ENCODE data around the gene SYT8. TPM values are rescaled to one million over a fixed set of nuclear protein-coding genes. Genes with fewer than 3 reads are reported as not detected.

Gene SYT8
- total RNA-seq, 2 experiments from 2014 or later, result not detected

DNA sequence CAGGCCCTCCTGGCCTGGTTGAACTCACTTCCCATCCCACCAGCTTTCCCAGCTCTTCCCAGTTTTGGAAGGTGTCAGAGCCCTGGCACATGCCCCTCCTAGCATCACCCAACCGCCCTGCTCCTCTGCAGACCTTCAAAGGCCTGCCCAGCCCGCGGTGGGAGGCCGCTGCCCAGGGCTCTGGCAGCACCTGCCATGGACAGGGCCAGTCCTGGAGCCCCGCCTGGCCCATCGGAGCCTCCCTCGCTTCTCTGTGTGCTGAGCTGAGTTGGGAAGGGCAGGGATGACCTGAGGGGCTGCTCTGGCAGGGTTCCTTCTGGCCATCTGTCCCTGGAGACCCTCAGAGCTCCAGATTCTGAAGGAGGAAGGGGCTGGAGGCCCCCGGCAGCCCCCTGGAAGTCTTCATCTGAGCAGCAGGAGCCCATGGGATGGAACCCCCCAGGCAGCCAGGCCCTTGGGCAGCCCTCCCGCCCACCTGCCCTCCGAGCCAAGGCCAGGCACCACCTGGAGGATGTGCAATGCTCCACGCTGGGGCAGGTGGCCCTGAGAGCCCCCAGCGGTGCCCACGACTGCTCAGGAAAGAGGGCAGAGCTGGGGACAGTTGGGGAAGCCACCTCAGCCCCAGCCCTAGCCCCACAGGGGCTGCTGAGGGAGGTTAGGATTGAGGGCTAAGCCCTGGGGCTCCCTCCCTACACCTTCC lies 21.7 kb downstream of the SYT8 start:
- Mint-ChIP-seq H3K9me3 (ENCODE audit: low read depth) (no peaks in the 10 kb centered on the region), H3K4me3 (no peak overlapping the region), H3K4me1 (peaks cover 42% of the 10 kb centered on the region), H3K27ac (peak overlapping the region; percentile 24), H3K27me3 (no peaks in the 10 kb centered on the region), H3K36me3 (ENCODE audit: low read depth) (peaks cover 7% of the 10 kb centered on the region)
- ChIA-PET POLR2A (interaction anchor here (0.6 to 1.3 kb wide), 3 partner anchors 9 to 461 kb away, joined by 3 read pairs; no protein-coding TSS in a partner anchor), CTCF (interaction anchor here (0.9 to 2.5 kb wide), 2 partner anchors 25 to 26 kb away, joined by 5 to 10 read pairs; no protein-coding TSS in a partner anchor)
- no peak for ATAC-seq
- intact Hi-C loops (cut with DNase I, micrococcal nuclease), result no loop called here
- DNase-seq, result no peak

- Mint-ChIP-seq H3K36me3 (ENCODE audit: low read depth) (peaks cover 7% of the 10 kb centered on the region), H3K9me3 (ENCODE audit: low read depth) (no peaks in the 10 kb centered on the region), H3K27me3 (no peaks in the 10 kb centered on the region), H3K4me1 (peaks cover 36% of the 10 kb centered on the region), H3K27ac (no peak overlapping the region), H3K4me3 (no peak overlapping the region)
- no peak for ATAC-seq
- intact Hi-C loops (cut with DNase I, micrococcal nuclease), result no loop called here
- CTCF ChIA-PET, result interaction anchor here (1.3 kb wide), 1 partner anchor 25 kb away, joined by 7 read pairs; no protein-coding TSS in a partner anchor
- DNase-seq, result no peak
- POLR2A ChIA-PET, result interaction anchor here (0.7 to 1.3 kb wide), 2 partner anchors 19 to 461 kb away, joined by 3 read pairs; no protein-coding TSS in a partner anchor
These were observed 22.3 kb downstream of the SYT8 start for GRCh38 chr11:1857064-1857463.

DNA sequence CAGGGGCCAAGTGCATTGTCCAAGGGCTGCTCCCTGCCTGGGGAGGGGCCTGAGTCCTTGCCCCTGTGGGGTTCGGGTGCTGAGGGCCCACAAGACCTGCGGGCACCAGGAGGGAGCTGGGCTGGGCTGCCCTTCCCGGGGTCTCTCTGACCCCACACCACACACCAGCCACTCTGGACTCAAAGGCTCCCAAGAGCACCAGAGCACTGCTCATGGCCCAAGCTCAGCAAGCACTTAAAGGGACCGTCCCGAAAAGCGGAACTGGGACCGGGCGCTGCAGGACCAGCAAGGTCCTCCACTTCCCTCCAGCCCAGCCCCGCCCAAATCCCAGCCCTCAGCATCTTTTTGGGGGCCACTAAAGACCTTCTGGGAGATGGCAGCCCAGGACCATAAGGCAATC lies 23.4 kb downstream of the SYT8 start:
- DNase-seq (no peak), ATAC-seq (no peak)
- H3K36me3 Mint-ChIP-seq (ENCODE audit: low read depth), result peaks cover 3% of the 10 kb centered on the region
- intact Hi-C loops (cut with DNase I, micrococcal nuclease), result no loop called here
- H3K9me3 Mint-ChIP-seq (ENCODE audit: low read depth), result no peaks in the 10 kb centered on the region
- peaks cover 26% of the 10 kb centered on the region for H3K4me1 Mint-ChIP-seq
- H3K27me3 Mint-ChIP-seq, result no peaks in the 10 kb centered on the region
- ChIA-PET POLR2A (no interaction called here), CTCF (interaction anchor here (0.7 to 1.3 kb wide), 2 partner anchors 24 to 25 kb away, joined by 3 to 7 read pairs; no protein-coding TSS in a partner anchor)
- H3K27ac Mint-ChIP-seq, result no peak overlapping the region
- no peak overlapping the region for H3K4me3 Mint-ChIP-seq

DNA sequence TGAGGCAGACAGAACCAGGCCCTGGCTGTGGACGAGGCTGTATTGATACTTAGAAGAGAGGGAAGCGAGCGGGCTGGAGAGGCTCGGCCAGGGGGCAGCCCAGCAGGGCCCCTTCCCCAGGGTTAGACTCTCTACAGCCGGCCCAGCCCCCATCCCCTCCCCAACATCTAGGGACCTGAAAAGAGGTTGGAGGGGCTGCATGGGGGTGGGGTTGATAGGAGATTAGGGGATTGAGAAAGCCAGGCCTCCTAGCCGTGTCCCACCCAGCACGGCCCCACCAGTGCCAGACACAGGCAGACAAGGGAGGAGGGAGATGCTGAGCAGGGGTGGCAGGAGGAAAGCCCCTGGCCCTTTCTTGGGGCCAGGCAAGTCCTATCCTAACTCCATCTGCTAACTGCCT lies 23.8 kb downstream of the SYT8 start:
- Mint-ChIP-seq H3K4me1 (peaks cover 26% of the 10 kb centered on the region), H3K27ac (no peak overlapping the region), H3K27me3 (no peaks in the 10 kb centered on the region), H3K4me3 (no peak overlapping the region), H3K36me3 (ENCODE audit: low read depth) (peaks cover 3% of the 10 kb centered on the region), H3K9me3 (ENCODE audit: low read depth) (no peaks in the 10 kb centered on the region)
- no peak for DNase-seq
- POLR2A ChIA-PET, result no interaction called here
- no peak for ATAC-seq
- intact Hi-C loops (cut with DNase I, micrococcal nuclease), result no loop called here
- CTCF ChIA-PET, result interaction anchor here (1.3 kb wide), 1 partner anchor 24 kb away, joined by 7 read pairs; no protein-coding TSS in a partner anchor

- ChIA-PET CTCF (no interaction called here), POLR2A (no interaction called here)
- ATAC-seq, result no peak
- Mint-ChIP-seq H3K4me3 (no peak overlapping the region), H3K27me3 (no peaks in the 10 kb centered on the region), H3K36me3 (ENCODE audit: low read depth) (peaks cover under 1% of the 10 kb centered on the region), H3K9me3 (ENCODE audit: low read depth) (no peaks in the 10 kb centered on the region), H3K27ac (no peak overlapping the region), H3K4me1 (peaks cover 27% of the 10 kb centered on the region)
- intact Hi-C loops (cut with DNase I, micrococcal nuclease), result no loop called here
- no peak for DNase-seq
These were observed 24.2 kb downstream of the SYT8 start for GRCh38 chr11:1859004-1859403.

- DNase-seq, result no peak
- Mint-ChIP-seq H3K36me3 (ENCODE audit: low read depth) (no peaks in the 10 kb centered on the region), H3K27ac (no peak overlapping the region), H3K4me3 (no peak overlapping the region), H3K4me1 (peaks cover 24% of the 10 kb centered on the region), H3K9me3 (ENCODE audit: low read depth) (no peaks in the 10 kb centered on the region), H3K27me3 (no peaks in the 10 kb centered on the region)
- ChIA-PET POLR2A (no interaction called here), CTCF (interaction anchor here (0.6 kb wide), 1 partner anchor 58 kb away, joined by 3 read pairs; no protein-coding TSS in a partner anchor)
- intact Hi-C loops (cut with DNase I, micrococcal nuclease), result no loop called here
- no peak for ATAC-seq
These were observed 25.3 kb downstream of the SYT8 start for GRCh38 chr11:1860108-1860507.

DNA sequence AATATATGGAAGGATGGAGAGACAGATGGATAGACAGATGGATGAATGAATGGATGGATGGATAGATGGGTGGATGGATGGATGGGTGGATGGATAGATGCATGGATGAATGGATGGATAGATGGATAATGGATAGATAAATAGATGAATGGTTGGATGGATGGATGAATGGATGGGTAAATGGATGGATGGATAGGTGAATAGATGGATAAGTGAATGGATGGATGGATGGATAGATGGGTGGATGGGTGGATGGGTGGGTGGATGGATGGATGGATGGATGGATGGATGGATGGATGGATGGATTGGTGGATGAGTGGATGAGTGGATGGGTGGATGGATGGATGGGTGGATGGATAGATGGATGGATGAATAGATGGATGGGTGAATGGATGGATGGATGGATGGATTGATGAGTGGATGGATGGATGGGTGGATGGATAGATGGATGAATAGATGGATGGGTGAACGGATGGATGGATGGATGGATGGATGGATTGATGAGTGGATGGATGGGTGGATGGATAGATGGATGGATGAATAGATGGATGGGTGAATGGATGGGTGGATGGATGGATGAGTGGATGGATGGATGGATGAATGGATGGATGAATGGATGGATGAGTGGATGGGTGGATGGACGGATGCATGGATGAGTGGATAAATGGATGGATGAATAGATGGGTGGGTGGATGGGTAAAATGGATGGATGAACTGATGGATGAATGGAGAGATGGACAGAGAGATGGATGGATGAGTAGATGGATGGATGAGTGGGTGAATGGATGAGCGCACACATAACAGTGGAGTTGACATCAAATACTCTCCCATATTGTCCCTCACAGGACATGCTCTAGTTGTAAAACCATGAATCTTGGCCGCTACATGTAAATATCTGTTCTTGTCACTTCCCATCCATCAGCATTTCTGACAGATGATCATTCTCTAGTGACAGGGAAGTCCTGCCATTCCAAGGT lies 26.9 kb downstream of the SYT8 start:
- H3K36me3 Mint-ChIP-seq (ENCODE audit: low read depth), result no peaks in the 10 kb centered on the region
- H3K4me3 Mint-ChIP-seq, result no peak overlapping the region
- CTCF ChIA-PET, result interaction anchor here (1.3 kb wide), 1 partner anchor 168 kb away, joined by 3 read pairs; no protein-coding TSS in a partner anchor
- DNase-seq (no peak), ATAC-seq (no peak)
- POLR2A ChIA-PET, result no interaction called here
- intact Hi-C loops (cut with DNase I, micrococcal nuclease), result no loop called here
- H3K4me1 Mint-ChIP-seq, result peaks cover 17% of the 10 kb centered on the region
- H3K9me3 Mint-ChIP-seq (ENCODE audit: low read depth), result no peaks in the 10 kb centered on the region
- no peak overlapping the region for H3K27ac Mint-ChIP-seq
- no peaks in the 10 kb centered on the region for H3K27me3 Mint-ChIP-seq

DNA sequence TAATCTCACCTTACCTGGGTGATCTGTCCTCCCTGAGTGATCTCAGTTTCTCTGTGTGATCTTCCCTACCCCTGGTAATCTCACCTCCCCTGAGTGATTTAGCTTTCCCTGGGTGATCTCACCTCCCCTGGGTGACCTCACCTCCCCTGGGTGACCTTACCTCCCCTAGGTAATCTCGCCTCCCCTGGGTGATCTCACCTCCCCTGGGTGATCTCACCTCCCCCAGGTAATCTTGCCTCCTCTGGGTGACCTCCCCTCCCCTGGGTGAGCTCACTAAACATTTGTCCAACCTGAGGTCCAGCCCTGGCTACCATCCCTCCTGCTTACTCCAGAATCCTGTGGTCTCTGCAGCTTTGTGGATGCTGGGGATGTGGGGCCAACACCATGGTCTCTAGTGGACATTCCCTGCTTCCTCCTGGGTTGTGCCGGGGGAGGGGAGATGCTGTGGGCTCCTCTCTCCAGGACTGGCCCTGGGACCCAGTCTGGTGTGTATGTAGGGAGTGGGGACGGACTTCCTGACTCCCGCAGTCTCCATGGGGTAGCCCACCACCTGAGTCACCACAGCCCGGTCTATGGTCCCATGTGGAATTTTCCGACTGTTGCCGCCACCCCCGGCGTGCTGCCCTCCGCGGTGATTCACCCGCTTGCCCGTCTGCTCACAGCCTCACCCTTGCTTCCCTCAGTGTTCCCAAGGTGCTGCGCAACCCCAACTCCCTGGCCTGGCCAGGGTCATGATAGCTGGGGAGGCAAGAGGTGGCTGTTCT lies 28.0 kb downstream of the SYT8 start:
- H3K4me1 Mint-ChIP-seq, result peaks cover 19% of the 10 kb centered on the region
- DNase-seq, result no peak
- no peaks in the 10 kb centered on the region for H3K27me3 Mint-ChIP-seq
- no peak overlapping the region for H3K4me3 Mint-ChIP-seq
- H3K9me3 Mint-ChIP-seq (ENCODE audit: low read depth), result no peaks in the 10 kb centered on the region
- H3K27ac Mint-ChIP-seq, result no peak overlapping the region
- ChIA-PET CTCF (interaction anchor here (1.3 kb wide), 1 partner anchor 169 kb away, joined by 3 read pairs; no protein-coding TSS in a partner anchor), POLR2A (no interaction called here)
- ATAC-seq, result no peak
- intact Hi-C loops (cut with DNase I, micrococcal nuclease), result no loop called here
- H3K36me3 Mint-ChIP-seq (ENCODE audit: low read depth), result no peaks in the 10 kb centered on the region

GRCh38 chr11:1863352-1864216 lies 28.8 kb downstream of the SYT8 start:
- H3K27me3 Mint-ChIP-seq, result no peaks in the 10 kb centered on the region

GRCh38 chr11:1864231-1864630 lies 29.4 kb downstream of the SYT8 start:
- Mint-ChIP-seq H3K36me3 (ENCODE audit: low read depth) (no peaks in the 10 kb centered on the region), H3K4me1 (peaks cover 18% of the 10 kb centered on the region), H3K9me3 (ENCODE audit: low read depth) (no peaks in the 10 kb centered on the region), H3K4me3 (no peak overlapping the region), H3K27ac (no peak overlapping the region), H3K27me3 (no peaks in the 10 kb centered on the region)
- no peak for DNase-seq
- POLR2A ChIA-PET, result no interaction called here
- CTCF ChIA-PET, result no interaction called here
- no peak for ATAC-seq
- intact Hi-C loops (cut with DNase I, micrococcal nuclease), result no loop called here

More at GRCh38 chr11:1863352-1864216, 28.8 kb downstream of the SYT8 start:
- Mint-ChIP-seq H3K4me1 (peaks cover 16% of the 10 kb centered on the region), H3K9me3 (ENCODE audit: low read depth) (no peaks in the 10 kb centered on the region), H3K27ac (no peak overlapping the region), H3K4me3 (no peak overlapping the region), H3K36me3 (ENCODE audit: low read depth) (no peaks in the 10 kb centered on the region)
- intact Hi-C loops (cut with DNase I, micrococcal nuclease), result no loop called here
- no peak for ATAC-seq
- ChIA-PET POLR2A (no interaction called here), CTCF (no interaction called here)
- no peak for DNase-seq
